Fibroblast of peridontal ligament (primary cell): ENCODE measurements around the gene RAD23B.
"Not testable (repeated sequence)": the region's sequence is repeated elsewhere in the genome, so short reads cannot be mapped to it uniquely, and the experiment has no call there.

Experiments used
- DNase-seq: peaks from one replicate; pipeline ENCODE4 v3.0.0-alpha.2; 2010; ENCODE audit errors: extremely low read depth

Gene RAD23B

GRCh38 chr9:107293543-107294085, 10.5 kb downstream of the RAD23B start:
- DNase-seq, result no peak

DNA sequence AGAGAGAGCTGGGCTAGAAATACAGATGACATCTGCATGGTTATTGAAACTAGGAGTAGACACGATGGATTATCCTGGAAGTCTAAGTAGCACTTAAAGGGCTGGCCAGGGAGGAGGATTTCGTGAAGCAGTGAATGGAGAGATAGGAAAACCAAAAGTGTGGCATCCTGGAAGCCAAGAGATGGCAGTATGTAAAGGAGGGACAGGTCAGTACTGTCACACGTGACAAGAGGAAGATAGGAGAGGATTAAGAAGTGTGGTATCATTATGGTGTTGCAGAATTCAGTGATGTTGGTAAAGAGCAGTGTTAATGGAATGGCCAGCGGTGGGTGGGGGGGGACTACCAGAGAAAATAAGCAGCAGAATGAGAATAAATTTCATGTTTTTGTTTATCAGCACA, 11.7 kb downstream of the RAD23B start:
- no peak for DNase-seq

DNA sequence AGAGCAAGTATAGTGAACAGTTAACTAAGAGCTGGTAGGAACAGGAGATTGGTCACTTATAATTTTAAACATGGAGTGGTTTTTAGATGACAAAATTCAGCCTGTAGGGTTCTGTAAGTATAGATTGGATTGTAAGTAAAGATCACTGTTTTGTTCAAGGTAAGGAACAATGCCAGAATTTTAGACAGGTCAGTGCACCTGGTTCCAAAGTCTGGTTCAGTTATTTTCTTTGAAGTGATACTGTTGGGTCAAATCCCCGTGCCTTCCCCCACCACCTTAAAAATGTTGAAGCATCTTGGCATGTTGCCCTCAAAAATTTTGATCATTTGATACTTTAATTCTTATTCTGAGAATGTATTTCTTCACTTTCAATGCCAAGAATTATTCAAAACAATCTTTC, 12.9 kb downstream of the RAD23B start:
- DNase-seq, result no peak

- DNase-seq, result not testable (repeated sequence)
These were observed 13.5 kb downstream of the RAD23B start for GRCh38 chr9:107296592-107296991.

DNA sequence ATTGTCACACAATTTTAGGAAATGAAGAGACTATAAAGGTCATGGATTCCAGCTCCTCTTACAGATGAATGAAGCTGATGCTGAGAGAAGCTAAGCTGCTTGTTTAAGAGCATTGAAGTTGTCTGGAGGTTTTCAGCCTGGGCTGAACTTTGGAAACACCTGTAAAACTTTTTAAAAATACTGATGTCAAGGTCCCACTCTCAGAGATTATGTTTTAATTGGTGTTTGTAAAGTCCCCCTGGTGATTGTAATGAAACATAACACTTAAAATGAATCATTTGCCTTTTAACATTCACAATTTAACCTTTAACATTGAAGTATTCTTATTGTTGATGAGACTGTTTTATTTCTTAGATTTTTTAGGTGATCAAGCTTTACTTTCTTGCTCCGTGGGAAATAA, 16.4 kb downstream of the RAD23B start:
- DNase-seq, result no peak

GRCh38 chr9:107306308-107306707, 23.2 kb downstream of the RAD23B start:
- DNase-seq, result no peak

DNA sequence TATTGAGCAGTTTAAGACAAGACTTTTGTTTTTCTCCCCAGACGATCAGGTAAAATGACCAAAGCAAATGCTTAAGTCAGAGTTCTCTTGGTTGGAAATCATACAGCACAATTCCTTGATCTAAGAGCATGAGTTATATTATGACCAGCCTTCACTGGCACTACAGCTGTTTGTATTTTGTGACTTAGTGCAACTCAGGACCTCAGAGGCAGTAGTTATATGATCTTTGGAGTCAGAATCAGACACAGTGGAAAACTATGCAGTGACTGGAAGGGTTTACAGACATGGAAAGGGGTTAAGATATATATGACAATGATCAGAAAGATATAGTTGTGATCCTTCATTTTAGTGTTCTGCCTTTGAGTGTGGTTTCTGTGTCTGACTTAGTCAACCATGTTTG, 24.3 kb downstream of the RAD23B start:
- DNase-seq, result peak; percentile 40

DNA sequence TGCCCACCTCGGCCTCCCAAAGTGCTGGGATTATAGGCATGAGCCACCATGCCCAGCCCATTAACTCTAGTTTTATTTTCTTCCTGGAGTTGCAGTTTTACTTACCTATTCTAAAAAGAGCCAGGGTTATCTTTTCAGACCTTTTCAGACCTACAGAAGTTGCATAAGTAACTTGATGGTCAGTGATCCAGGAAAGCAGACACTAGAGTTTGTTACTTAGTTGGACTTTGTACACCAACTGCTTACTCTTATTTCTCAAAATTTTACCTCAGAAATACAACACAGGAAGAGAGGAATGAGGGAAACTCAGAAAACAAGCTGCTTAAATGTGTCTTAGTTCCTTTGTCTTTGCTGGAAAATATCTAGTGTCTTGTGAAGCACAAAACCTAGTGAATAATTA, 25.4 kb downstream of the RAD23B start:
- no peak for DNase-seq

DNA sequence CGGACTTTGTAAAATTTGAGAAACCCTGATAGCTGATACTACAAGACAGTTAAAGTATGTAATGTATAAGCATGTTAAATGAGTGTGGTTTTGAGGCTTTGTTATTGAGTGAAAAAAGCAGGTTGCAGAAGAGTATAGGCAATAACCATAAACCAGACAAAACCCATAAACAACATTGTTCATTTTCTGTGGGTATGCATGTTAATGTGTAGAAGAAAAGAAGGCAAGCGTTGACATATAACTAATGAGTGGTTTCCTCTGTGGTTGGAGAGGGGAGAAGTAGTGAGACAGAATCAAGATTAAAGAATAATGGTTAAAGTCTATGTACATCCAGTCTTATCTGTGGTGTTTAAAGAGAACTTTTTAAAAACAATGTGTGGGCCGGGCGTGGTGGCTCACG, 26.2 kb downstream of the RAD23B start:
- DNase-seq, result no peak

GRCh38 chr9:107312376-107313050, 29.4 kb downstream of the RAD23B start:
- peak; percentile 45 for DNase-seq

GRCh38 chr9:107313555-107314096, 30.5 kb downstream of the RAD23B start:
- DNase-seq, result no peak

DNA sequence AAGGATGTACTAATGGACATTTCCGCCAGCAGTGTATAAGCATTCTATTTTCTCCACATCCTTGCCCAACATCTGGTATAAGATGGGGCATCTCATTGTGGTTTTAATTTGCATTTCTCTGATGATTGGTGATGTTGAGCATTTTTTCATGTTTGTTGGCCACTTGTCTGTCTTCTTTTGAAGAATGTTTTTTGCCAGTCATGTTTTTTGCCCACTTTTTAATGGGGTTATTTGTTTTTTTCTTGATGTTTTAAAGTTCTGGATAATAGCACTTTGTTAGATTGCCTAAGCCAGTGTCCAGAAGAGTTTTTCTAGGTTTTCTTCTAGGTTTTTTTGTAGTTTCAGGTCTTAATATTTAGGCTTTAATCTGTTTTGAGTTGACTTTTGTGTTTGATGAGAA, 31.7 kb downstream of the RAD23B start:
- DNase-seq, result no peak

- DNase-seq, result no peak
These were observed 33.9 kb downstream of the RAD23B start for GRCh38 chr9:107316795-107317661.

GRCh38 chr9:107322643-107323042, 39.6 kb downstream of the RAD23B start:
- no peak for DNase-seq

GRCh38 chr9:107323836-107324585, 40.9 kb downstream of the RAD23B start:
- DNase-seq, result no peak

DNA sequence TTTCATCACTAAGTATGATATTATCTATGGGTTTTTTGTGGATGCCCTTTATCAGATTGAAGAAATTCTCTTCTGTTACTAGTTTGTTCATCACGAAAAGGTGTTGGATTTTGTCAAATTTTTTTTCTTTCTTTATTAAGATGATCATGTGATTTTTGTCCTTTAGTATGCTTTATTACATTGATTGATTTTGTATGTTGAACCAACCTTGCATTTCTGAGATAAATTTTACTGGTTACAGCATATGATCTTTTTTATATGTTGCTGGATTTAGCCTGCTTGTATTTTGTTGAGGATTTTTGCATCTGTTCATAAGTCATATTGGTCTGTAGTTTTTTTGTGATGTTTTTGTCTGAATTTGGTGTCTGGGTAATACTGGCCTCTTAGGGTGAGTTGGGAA, 42.8 kb downstream of the RAD23B start:
- DNase-seq, result no peak

DNA sequence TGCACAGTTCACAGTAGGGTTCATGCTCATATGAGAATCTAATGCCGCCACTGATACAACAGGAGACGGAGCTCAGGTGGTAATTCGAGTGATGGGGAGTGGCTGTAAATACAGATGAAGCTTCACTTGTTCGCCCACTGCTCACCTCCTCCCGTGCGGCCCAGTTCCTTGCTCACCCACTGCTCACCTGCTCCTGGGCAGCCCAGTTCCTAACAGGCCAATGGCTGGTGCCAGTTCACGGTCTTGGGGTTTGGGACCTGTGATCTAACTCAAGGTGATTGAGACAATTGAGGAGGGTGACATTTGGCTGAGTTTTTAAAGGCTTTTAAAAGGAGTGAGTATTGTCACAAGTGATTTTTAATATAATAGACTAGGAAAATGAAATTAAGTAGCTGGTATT, 45.4 kb downstream of the RAD23B start:
- no peak for DNase-seq

DNA sequence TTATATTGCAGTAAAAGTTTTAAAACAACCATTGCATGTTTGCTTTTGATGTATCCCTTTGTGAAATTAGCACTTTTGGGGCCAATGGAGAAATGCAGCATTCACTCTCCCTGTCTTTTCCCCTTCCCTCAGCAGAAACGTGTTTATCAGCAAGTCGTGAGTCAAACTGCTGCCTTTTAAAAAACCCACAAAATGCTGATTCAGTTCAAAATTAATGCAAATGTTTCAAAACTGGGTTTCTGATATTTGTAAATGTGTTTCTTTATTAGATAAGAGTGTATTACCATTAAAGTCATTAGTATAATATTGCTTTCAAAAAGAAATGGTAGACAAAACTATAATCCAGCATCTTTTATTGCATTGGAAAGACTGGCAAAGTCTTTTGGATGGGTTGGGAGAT, 47.3 kb downstream of the RAD23B start:
- no peak for DNase-seq

GRCh38 chr9:107332883-107333282, 49.8 kb downstream of the RAD23B start:
- DNase-seq, result no peak

DNA sequence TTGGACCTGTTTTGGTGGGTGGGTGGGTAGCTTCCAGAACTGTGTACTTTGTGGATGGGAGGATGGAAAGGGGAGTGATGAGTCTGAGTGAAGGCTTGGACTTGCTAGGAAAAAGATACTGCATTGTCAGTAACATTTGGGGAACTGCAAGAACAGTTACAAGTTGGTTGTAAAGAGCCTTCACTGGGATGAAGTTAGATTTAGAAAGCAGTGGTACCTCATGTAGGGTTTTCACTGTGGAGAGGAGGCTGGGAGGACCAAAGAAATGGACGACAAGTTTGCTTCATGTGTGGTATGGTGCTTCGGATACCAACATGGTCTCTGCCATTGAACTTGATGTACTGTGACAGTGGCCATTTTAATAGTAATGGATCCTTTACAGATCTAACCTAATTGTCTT, 50.3 kb downstream of the RAD23B start:
- no peak for DNase-seq

DNA sequence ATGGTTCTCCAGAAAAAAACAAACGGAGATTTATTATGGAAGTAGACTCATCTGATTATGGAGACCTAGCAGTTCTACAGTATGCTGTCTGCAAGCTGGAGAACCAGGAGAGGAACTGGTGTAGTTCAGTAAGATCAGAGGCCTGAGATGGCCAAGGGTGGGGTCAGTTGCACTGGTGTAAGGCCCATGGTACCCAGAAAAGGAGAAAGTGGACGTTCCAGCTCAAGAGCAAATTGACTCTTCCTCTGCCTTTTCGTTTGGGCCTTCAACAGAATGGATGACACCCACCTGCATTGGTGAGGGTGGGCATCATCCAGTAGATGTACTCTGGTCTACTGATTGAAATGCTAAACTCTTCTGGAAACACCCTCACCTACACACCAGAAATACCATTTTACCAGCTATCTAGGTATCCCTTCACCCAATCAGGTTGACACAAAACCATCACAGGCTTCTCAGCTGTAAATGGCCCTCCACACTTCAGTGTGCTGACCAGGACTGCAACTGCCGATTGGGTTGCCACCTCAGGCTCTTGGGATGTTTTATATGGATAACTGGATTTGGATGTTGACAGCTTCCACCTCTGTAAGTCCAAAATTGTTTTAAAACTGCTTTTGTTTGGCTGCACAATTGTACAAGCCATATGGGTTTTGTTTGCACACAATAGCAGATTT, 51.2 kb downstream of the RAD23B start:
- DNase-seq, result no peak
